Effector memory CD8-positive, alpha-beta T cell (primary cell): ENCODE measurements around the gene ETF1.

Experiments used
- ATAC-seq: fragments of 150-1000 bp; cut with Tn5 transposase; replicated peaks from 2 replicates; pipeline ENCODE4 v1.10.0; 2021; ENCODE audit warnings: mild to moderate bottlenecking, moderate library complexity
- DNase-seq, 3 experiments: peaks; one replicate each; pipeline ENCODE4 v3.0.0; 2021
- H3K27ac Mint-ChIP-seq, 2 donors: one replicate each; pipeline ENCODE4 v1.8.0; 2022; ENCODE audit warnings: mild to moderate bottlenecking in 2 of 2, mixed read lengths in 2 of 2, moderate library complexity in 2 of 2
- H3K27me3 Mint-ChIP-seq, 2 donors: one replicate each; pipeline ENCODE4 v1.8.0; 2022; ENCODE audit warnings: mixed read lengths in 2 of 2
- H3K36me3 Mint-ChIP-seq: one replicate; pipeline ENCODE4 v1.8.0; 2022; ENCODE audit warnings: mild to moderate bottlenecking, moderate library complexity, mixed read lengths; ENCODE audit not compliant: insufficient read depth
- H3K4me1 Mint-ChIP-seq, 2 donors: one replicate each; pipeline ENCODE4 v1.8.0; 2022; ENCODE audit warnings: low read depth in 2 of 2, mixed read lengths in 2 of 2
- H3K4me3 Mint-ChIP-seq, 2 donors: one replicate each; pipeline ENCODE4 v1.8.0; 2022; ENCODE audit warnings: mild to moderate bottlenecking in 2 of 2, mixed read lengths in 2 of 2, moderate library complexity in 2 of 2
- H3K9me3 Mint-ChIP-seq, 2 donors: one replicate each; pipeline ENCODE4 v1.8.0; 2022; ENCODE audit warnings: mixed read lengths in 2 of 2

The ETF1 gene

DNA sequence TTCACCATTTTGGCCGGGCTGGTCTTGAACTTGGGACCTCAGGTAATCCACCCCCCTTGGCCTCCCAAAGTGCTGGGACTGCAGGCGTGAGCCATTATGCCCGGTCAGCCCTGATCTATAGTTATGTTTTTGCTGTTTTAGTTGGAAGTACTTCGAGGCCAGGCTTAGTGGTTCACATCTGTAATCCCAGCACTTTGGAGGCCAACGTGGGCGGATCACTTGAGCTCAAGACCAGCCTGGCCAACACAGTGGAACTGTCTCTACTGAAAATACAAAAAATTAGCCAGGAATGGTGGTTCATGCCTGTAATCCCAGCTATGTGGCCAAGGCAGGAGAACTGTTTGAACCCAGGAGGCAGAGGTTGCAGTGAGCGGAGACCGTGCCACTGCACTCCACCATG lies 30.2 kb upstream of the ETF1 start:
- no peak for DNase-seq
- peak overlapping the region; percentile 91 to 99 for H3K4me3 Mint-ChIP-seq
- H3K36me3 Mint-ChIP-seq: peaks cover 76% of the 10 kb centered on the region
- no peak for ATAC-seq
- peak overlapping the region; percentile 100 for H3K27ac Mint-ChIP-seq
- H3K27me3 Mint-ChIP-seq: no peaks in the 10 kb centered on the region
- peaks cover 0 to 3% of the 10 kb centered on the region in 2 donors for H3K9me3 Mint-ChIP-seq
- H3K4me1 Mint-ChIP-seq: peaks cover 22 to 38% of the 10 kb centered on the region in 2 donors

DNA sequence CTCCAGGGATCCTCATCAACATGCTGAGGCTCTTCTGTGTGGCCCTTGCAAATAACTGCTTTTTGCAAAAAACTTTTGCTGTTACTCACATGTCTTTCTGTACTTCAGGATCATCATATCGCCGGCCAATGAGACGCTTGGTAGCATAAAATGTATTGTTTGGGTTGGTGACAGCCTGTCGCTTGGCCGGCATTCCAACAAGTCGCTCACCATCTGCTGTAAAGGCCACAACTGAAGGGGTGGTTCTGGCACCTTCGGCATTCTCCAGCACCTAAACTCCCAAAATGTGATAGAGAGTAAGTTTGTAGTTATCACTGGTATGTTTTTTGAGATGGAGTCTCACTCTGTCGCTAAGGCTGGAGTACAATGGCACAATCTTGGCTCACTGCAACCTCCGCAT lies 27.8 kb upstream of the ETF1 start:
- DNase-seq (no peak), ATAC-seq (no peak)
- H3K27me3 Mint-ChIP-seq: no peaks in the 10 kb centered on the region
- no peak overlapping the region for H3K4me3 Mint-ChIP-seq
- no peak overlapping the region for H3K27ac Mint-ChIP-seq
- peaks cover 36 to 53% of the 10 kb centered on the region in 2 donors for H3K4me1 Mint-ChIP-seq
- peaks cover 0 to 2% of the 10 kb centered on the region in 2 donors for H3K9me3 Mint-ChIP-seq
- H3K36me3 Mint-ChIP-seq: peaks cover 98% of the 10 kb centered on the region

DNA sequence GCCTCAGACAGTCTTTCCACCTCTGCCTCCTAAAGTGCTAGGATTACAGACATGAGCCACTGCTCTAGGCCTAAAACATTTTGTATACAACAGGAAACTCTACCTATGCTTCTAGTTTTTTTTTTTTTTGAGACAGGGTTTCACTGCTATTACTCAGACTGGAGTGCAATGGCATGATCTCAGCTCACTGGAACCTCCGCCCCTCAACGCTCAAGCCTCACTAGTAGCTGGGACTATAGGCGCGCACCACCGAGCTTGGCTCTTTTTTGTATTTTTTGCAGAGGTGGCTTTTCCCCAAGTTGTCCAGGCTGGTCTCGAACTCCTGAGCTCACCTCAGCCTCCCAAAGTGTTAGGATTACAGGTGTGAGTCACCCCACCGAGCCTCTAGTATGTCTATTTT lies 26.7 kb upstream of the ETF1 start:
- ATAC-seq (no peak), DNase-seq (no peak)
- H3K9me3 Mint-ChIP-seq: no peaks in the 10 kb centered on the region
- no peak overlapping the region for H3K27ac Mint-ChIP-seq
- no peak overlapping the region for H3K4me3 Mint-ChIP-seq
- H3K27me3 Mint-ChIP-seq: no peaks in the 10 kb centered on the region
- H3K36me3 Mint-ChIP-seq: peaks cover 98% of the 10 kb centered on the region
- peaks cover 37 to 53% of the 10 kb centered on the region in 2 donors for H3K4me1 Mint-ChIP-seq

DNA sequence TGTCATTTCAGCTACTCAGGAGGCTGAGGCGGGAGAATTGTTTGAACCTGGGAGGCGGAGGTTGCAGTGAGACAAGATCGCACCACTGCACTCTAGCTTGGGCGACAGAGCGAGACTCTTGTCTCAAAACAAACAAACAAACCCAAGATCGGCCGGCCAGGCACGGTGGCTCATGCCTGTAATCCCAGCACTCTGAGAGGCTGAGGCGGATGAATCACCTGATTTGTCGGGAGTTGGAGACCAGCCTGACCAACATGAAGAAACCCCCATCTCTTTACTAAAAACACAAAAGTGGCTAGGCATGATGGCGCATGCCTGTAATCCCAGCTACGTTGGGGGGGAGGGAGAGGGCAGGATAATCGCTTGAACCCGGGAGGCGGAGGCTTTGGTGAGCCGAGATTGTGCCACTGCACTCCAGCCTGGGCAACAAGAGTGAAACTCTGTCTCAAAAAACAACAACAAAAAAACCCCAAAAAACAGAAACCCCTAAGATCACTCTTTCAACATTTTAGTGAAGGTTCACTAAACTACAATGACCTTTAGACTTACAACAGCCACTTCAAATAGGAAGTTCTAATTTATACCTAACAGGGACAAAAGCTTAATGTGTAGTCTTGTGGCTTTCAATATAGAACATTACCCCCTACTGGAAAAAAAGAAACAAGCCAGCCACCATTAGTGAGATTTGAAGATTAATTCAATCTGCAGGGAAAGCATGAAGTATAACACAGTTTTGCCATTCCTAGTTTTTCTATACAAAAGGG lies 25.2 kb upstream of the ETF1 start:
- peaks cover 44 to 51% of the 10 kb centered on the region in 2 donors for H3K4me1 Mint-ChIP-seq
- H3K27ac Mint-ChIP-seq: peak overlapping the region; percentile 44 to 92
- H3K9me3 Mint-ChIP-seq: no peaks in the 10 kb centered on the region
- no peak for ATAC-seq
- H3K36me3 Mint-ChIP-seq: peaks cover 98% of the 10 kb centered on the region
- no peak for DNase-seq
- peak overlapping the region in 1 of 2 donors; percentile 82 for H3K4me3 Mint-ChIP-seq
- no peaks in the 10 kb centered on the region for H3K27me3 Mint-ChIP-seq

DNA sequence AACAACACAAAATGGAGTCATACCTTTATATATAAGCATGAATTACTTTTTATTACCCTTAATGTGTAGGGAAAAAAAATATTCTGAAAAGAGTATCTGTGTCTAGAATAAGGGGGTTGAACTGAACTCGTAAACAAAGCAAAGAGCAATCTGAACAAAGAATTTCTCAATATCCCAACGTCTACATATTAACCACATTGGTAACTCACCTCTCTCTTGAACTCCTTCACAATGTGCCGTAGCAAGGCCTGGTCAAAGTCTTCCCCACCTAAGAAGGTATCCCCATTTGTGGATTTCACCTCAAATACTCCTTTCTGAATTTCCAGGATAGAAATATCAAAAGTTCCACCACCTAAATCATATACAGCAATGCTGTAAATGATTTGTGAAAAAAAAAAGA lies 23.8 kb upstream of the ETF1 start:
- no peak for DNase-seq
- Mint-ChIP-seq H3K9me3 (no peaks in the 10 kb centered on the region), H3K4me1 (peaks cover 45 to 52% of the 10 kb centered on the region in 2 donors), H3K27ac (peak overlapping the region; percentile 90 to 92), H3K4me3 (peak overlapping the region; percentile 62 to 82), H3K27me3 (no peaks in the 10 kb centered on the region), H3K36me3 (peaks cover 92% of the 10 kb centered on the region)
- no peak for ATAC-seq

DNA sequence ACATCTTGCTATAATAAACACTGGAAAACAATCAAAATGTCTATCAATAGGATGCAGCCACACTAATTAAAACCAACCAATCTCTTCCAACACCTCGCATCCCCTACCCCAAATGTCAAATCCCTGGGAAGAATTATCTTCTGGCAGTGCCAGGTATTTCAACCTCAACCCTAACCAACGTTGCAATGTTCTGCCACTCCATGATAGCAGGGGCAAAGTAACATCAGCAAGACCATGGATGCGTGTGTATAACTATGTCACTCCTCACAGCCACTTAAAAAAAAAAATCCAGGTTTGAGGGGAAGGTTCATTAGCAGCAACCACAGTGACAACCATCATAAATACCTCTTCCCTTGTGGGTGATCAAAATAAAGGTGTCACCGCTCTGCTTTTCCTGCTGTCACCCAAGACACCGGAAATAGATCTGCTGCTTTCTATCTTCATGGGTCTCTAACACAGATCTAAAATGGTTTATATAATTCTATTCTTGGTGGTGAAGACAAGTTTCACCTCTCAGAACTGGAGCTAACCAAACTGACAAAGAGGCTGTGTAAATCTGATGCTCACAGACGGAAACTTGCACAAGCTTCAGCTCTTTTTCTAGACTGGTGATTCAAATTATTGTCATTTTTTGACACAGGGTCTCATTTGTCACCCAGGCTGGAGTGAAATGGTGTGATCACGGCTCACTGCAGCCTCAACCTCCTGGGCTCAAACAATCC lies 22.2 kb upstream of the ETF1 start:
- no peaks in the 10 kb centered on the region for H3K9me3 Mint-ChIP-seq
- DNase-seq (peak; percentile 58 to 61 (median 59)), ATAC-seq (peak; percentile 94)
- peaks cover 92% of the 10 kb centered on the region for H3K36me3 Mint-ChIP-seq
- no peaks in the 10 kb centered on the region for H3K27me3 Mint-ChIP-seq
- peak overlapping the region; percentile 62 to 82 for H3K4me3 Mint-ChIP-seq
- peak overlapping the region; percentile 90 to 92 for H3K27ac Mint-ChIP-seq
- peaks cover 45 to 56% of the 10 kb centered on the region in 2 donors for H3K4me1 Mint-ChIP-seq

DNA sequence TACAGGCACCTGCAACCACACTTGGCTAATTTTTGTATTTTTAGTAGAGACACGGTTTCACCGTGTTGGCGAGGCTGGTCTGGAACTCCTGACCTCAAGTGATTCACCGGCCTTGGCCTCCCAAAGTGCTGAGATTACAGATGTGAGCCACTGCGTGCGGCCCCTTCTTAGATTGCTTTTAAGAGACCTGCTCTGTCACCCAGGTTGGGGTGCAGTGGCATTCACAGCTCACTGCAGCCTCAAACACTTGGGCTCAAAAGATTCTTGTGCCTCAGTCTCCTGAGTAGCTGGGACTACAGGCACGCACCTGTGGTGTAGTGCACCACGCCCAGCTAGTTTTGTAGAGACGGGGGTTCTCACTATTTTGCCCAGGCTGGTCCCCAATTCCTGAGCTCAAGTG lies 21.2 kb upstream of the ETF1 start:
- H3K4me3 Mint-ChIP-seq: peak overlapping the region in 1 of 2 donors; percentile 82
- H3K4me1 Mint-ChIP-seq: peaks cover 48 to 58% of the 10 kb centered on the region in 2 donors
- peak overlapping the region in 1 of 2 donors; percentile 90 for H3K27ac Mint-ChIP-seq
- no peaks in the 10 kb centered on the region for H3K27me3 Mint-ChIP-seq
- H3K9me3 Mint-ChIP-seq: no peaks in the 10 kb centered on the region
- DNase-seq: no peak
- H3K36me3 Mint-ChIP-seq: peaks cover 92% of the 10 kb centered on the region
- ATAC-seq: no peak

DNA sequence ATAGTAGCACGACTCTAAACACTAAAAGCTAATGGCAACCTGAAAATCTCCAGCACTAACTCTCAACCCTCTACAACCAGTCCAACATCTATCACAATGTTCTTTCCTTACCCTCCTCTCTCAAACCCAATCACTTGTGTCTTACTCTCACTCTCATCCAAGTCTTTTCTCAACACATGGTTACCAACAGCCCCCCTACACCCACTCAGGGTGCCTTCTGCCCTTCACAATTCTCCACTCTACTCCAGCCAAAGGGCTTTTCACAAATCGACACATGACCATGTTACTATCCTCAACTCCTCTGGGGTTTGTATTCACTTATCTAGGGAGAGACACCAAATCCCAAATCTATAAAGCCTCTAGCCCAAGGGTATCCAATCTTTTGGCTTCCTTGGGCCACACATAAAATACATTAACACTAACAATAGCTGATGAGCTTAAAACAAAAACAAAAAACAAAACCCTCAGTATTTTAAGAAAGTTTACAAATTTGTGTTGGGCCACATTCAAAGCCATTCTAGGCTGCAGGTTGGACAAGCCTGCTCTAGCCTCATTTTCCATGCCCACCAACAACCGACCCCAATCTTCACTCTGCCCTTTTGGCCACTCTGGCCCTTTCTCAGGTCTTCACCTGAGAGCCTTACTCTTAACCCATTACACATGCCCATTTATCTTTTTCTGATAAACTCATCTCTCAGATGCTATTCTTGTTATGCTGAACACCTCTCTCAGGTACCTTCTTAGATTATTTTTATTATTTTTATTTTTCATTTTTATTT lies 20.5 kb upstream of the ETF1 start:
- Mint-ChIP-seq H3K4me3 (no peak overlapping the region), H3K4me1 (peaks cover 47 to 57% of the 10 kb centered on the region in 2 donors)
- no peak for ATAC-seq

DNA sequence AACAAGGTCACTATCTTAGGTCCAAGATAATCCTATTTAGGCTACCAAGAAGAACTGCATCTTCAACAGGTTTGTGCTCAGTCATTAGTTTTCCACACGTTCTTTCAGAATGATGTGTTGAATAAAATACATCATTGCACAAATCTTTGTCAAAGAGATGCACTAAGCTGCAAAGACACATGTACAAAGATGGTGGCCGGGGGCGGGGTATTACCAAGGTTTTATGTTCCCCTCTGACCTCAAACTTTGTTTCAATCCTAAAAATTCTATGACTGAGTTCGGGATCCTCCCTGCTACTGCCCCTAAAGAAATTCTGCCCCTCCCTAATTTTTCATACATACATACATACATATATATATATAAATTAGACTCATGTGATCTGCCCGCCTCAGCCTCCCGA lies 17.9 kb upstream of the ETF1 start:
- ATAC-seq: no peak
- Mint-ChIP-seq H3K9me3 (no peaks in the 10 kb centered on the region), H3K36me3 (peaks cover 89% of the 10 kb centered on the region), H3K27ac (no peak overlapping the region), H3K4me1 (peaks cover 29 to 37% of the 10 kb centered on the region in 2 donors), H3K4me3 (no peak overlapping the region), H3K27me3 (no peaks in the 10 kb centered on the region)
- DNase-seq: no peak

More for the DNA sequence above, 20.5 kb upstream of the ETF1 start:
- DNase-seq: no peak
- H3K27ac Mint-ChIP-seq: peak overlapping the region in 1 of 2 donors; percentile 12
- H3K36me3 Mint-ChIP-seq: peaks cover 92% of the 10 kb centered on the region
- no peaks in the 10 kb centered on the region for H3K9me3 Mint-ChIP-seq
- H3K27me3 Mint-ChIP-seq: no peaks in the 10 kb centered on the region

DNA sequence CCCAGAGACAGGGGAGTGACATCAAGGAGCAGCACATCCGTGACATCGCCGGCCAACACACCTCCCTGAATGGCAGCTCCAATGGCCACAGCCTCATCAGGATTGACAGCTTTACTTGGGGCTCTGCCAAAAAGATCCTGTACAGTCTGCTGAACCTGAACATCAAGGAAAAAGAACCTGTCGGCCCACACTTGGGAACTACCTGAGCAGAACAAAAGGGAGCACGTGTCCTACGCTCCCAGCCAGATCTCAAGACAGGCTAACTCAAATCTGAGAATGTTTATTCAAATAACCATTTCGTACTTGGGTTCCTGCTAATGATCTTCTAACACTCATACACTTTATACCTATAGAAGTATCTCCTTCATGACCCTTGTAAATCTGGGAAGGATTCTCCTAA lies 16.9 kb upstream of the ETF1 start:
- Mint-ChIP-seq H3K36me3 (peaks cover 86% of the 10 kb centered on the region), H3K4me3 (no peak overlapping the region), H3K4me1 (peaks cover 22 to 27% of the 10 kb centered on the region in 2 donors), H3K27me3 (no peaks in the 10 kb centered on the region), H3K27ac (peak overlapping the region in 1 of 2 donors; percentile 55), H3K9me3 (no peaks in the 10 kb centered on the region)
- ATAC-seq (no peak), DNase-seq (no peak)

DNA sequence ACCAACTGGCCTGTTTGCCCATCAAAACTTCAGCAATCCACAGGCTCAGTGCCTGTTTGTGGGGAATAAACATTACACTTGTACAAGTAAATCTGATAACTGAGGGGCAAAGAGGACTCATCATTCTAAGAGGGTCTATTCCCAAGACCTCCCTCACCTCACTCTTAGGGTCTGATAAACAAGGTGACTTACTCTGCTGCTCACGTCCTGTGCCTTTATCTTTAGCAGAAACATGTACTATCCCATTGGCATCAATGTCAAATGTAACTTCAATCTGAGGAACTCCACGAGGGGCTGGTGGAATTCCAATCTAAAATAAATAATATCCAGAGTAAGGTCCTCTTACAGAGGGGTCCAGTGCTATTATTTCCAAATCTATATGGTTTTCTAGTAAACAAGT lies 14.6 kb upstream of the ETF1 start:
- Mint-ChIP-seq H3K36me3 (peaks cover 88% of the 10 kb centered on the region), H3K4me1 (peaks cover 12 to 22% of the 10 kb centered on the region in 2 donors), H3K27me3 (no peaks in the 10 kb centered on the region), H3K27ac (no peak overlapping the region), H3K9me3 (no peaks in the 10 kb centered on the region), H3K4me3 (no peak overlapping the region)
- ATAC-seq: no peak
- no peak for DNase-seq

DNA sequence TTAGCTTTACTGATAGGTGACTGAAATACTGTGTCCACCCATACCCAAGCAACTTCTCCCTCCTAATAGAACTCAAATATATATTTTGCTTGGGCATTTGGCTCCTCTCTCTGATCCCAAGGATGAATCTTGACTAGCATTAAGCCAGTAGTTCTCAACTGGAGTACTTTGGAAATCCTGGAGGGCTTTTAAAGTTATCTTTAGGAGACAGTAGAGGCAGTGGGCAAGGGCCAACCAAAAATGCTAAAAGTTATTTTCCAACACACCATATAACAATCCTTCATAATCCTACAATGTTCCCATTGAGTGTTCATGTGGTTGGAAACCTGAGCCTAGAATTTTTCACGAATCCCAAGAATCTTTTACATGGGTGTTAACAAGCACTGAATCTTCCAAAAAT lies 11.1 kb upstream of the ETF1 start:
- no peak overlapping the region for H3K4me3 Mint-ChIP-seq
- no peak for DNase-seq
- H3K9me3 Mint-ChIP-seq: no peaks in the 10 kb centered on the region
- peaks cover 18 to 36% of the 10 kb centered on the region in 2 donors for H3K4me1 Mint-ChIP-seq
- no peaks in the 10 kb centered on the region for H3K27me3 Mint-ChIP-seq
- H3K27ac Mint-ChIP-seq: peak overlapping the region; percentile 35 to 38
- ATAC-seq: no peak
- H3K36me3 Mint-ChIP-seq: peaks cover 67% of the 10 kb centered on the region

DNA sequence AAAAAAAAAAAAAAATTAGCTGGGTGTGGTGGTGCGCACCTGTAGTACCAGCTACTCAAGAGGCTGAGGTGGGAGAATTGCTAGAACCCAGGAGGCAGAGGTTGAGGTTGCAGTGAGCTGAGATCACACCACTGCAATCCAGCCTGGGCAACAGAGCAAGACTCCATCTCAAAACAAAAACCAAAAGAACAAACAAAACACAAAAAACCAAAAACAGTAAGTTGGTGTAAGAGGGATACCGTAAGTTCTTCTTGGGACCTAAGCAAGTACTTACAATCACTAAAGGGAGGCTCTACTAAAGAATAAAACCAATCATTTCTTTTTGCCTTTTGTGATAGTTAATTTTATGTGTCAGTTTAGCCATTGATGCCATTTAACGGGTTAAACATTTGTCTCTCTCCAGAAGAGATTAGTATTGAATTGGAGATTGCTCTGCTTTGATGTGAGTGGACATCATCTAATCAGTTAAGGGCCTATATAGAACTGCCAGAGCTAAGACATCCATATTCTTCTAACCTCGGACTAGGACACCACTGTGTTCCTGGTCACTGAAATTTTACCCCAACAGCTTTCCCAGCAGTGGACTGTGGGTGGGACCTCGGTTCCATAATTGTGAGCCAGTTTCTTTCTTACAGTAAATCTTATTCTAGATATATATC lies 10.5 kb upstream of the ETF1 start:
- no peaks in the 10 kb centered on the region for H3K9me3 Mint-ChIP-seq
- H3K36me3 Mint-ChIP-seq: peaks cover 62% of the 10 kb centered on the region
- DNase-seq (no peak), ATAC-seq (no peak)
- no peak overlapping the region for H3K4me3 Mint-ChIP-seq
- H3K27me3 Mint-ChIP-seq: no peaks in the 10 kb centered on the region
- H3K27ac Mint-ChIP-seq: no peak overlapping the region
- peaks cover 14 to 34% of the 10 kb centered on the region in 2 donors for H3K4me1 Mint-ChIP-seq
